Mesothelial cell of epicardium (in vitro differentiated cells): ENCODE data around the gene MYO3A. TPM values are rescaled to one million over a fixed set of nuclear protein-coding genes. Genes with fewer than 3 reads are reported as not detected.

Source experiments
- DNase-seq, 2 experiments: peaks; one replicate each; pipeline ENCODE4 v3.0.0; 2021; ENCODE audit warnings: low spot score in 2 of 2; ENCODE audit not compliant: unreplicated experiment in 2 of 2
- H3K27ac Mint-ChIP-seq: 2 replicates; pipeline ENCODE4 v1.8.0; 2021; ENCODE audit warnings: mixed read lengths
- H3K27me3 Mint-ChIP-seq: 2 replicates; pipeline ENCODE4 v1.8.0; 2021; ENCODE audit warnings: low read depth, mixed read lengths
- H3K36me3 Mint-ChIP-seq: 2 replicates; pipeline ENCODE4 v1.8.0; 2021; ENCODE audit warnings: mixed read lengths
- H3K4me1 Mint-ChIP-seq: 2 replicates; pipeline ENCODE4 v1.8.0; 2021; ENCODE audit warnings: mixed read lengths
- H3K4me3 Mint-ChIP-seq: 2 replicates; pipeline ENCODE4 v1.8.0; 2021; ENCODE audit warnings: mild to moderate bottlenecking, moderate library complexity, mixed read lengths
- H3K9me3 Mint-ChIP-seq: 2 replicates; pipeline ENCODE4 v1.8.0; 2021; ENCODE audit warnings: mixed read lengths
- CTCF ChIP-seq: fragments of 200-600 bp; sonication (generic); IDR thresholded peaks from one replicate; pipeline ENCODE4 v1.5.0; 2021; ENCODE audit warnings: antibody characterized with exemption; ENCODE audit not compliant: unreplicated experiment
- total RNA-seq: library from RNA; stranded (reverse); gene quantifications from 3 replicates; pipeline ENCODE4 v1.2.1, GENCODE V29; 2021

The MYO3A gene
- total RNA-seq, 1 donor from 2014 or later = 4.7 TPM

- Mint-ChIP-seq H3K36me3 (no peaks in the 10 kb centered on the region), H3K4me1 (peaks cover 25% of the 10 kb centered on the region), H3K27me3 (peaks cover 4% of the 10 kb centered on the region), H3K4me3 (no peak overlapping the region), H3K9me3 (no peaks in the 10 kb centered on the region), H3K27ac (no peak overlapping the region)
- no peak for DNase-seq
- no peak for TF ChIP-seq CTCF
These were observed 279.2 kb downstream of the MYO3A start for GRCh38 chr10:26213157-26213800.

- DNase-seq = no peak
- H3K27ac Mint-ChIP-seq = no peak overlapping the region
These were observed 280.0 kb downstream of the MYO3A start for GRCh38 chr10:26214004-26214403.

GRCh38 chr10:26214551-26215395 is 280.7 kb downstream of the MYO3A start:
- no peak for TF ChIP-seq CTCF
- Mint-ChIP-seq H3K27me3 (peaks cover 19% of the 10 kb centered on the region), H3K4me3 (peak overlapping the region; percentile 58), H3K9me3 (no peaks in the 10 kb centered on the region), H3K4me1 (peaks cover 28% of the 10 kb centered on the region), H3K36me3 (no peaks in the 10 kb centered on the region), H3K27ac (no peak overlapping the region)
- DNase-seq = no peak

More at GRCh38 chr10:26214004-26214403, 280.0 kb downstream of the MYO3A start:
- Mint-ChIP-seq H3K9me3 (no peaks in the 10 kb centered on the region), H3K27me3 (peaks cover 11% of the 10 kb centered on the region), H3K4me3 (no peak overlapping the region), H3K36me3 (no peaks in the 10 kb centered on the region), H3K4me1 (peaks cover 28% of the 10 kb centered on the region)
- no peak for TF ChIP-seq CTCF

- H3K27ac Mint-ChIP-seq = no peak overlapping the region
- no peaks in the 10 kb centered on the region for H3K36me3 Mint-ChIP-seq
- H3K4me1 Mint-ChIP-seq = peaks cover 28% of the 10 kb centered on the region
- DNase-seq = no peak
- no peak for TF ChIP-seq CTCF
- H3K4me3 Mint-ChIP-seq = peak overlapping the region; percentile 58
- no peaks in the 10 kb centered on the region for H3K9me3 Mint-ChIP-seq
- H3K27me3 Mint-ChIP-seq = peaks cover 26% of the 10 kb centered on the region
These were observed 281.4 kb downstream of the MYO3A start for GRCh38 chr10:26215396-26215934.

- H3K27ac Mint-ChIP-seq = no peak overlapping the region
- H3K4me1 Mint-ChIP-seq = peaks cover 28% of the 10 kb centered on the region
- H3K9me3 Mint-ChIP-seq = no peaks in the 10 kb centered on the region
- TF ChIP-seq CTCF = no peak
- peak overlapping the region; percentile 58 for H3K4me3 Mint-ChIP-seq
- no peaks in the 10 kb centered on the region for H3K36me3 Mint-ChIP-seq
- H3K27me3 Mint-ChIP-seq = peaks cover 32% of the 10 kb centered on the region
- DNase-seq = peak; percentile 57 to 82
These were observed 282.0 kb downstream of the MYO3A start for GRCh38 chr10:26215935-26216584.
